Measurements from ENCODE around the gene ETHE1. TPM values are rescaled to one million over a fixed set of nuclear protein-coding genes. Genes with fewer than 3 reads are reported as not detected.
"Not testable (repeated sequence)": the region's sequence is repeated elsewhere in the genome, so short reads cannot be mapped to it uniquely, and the experiment has no call there.

ETHE1 gene
- total RNA-seq, 4 donors from 2014 or later = 33.7 to 54.5 (median 41.9) TPM

DNA sequence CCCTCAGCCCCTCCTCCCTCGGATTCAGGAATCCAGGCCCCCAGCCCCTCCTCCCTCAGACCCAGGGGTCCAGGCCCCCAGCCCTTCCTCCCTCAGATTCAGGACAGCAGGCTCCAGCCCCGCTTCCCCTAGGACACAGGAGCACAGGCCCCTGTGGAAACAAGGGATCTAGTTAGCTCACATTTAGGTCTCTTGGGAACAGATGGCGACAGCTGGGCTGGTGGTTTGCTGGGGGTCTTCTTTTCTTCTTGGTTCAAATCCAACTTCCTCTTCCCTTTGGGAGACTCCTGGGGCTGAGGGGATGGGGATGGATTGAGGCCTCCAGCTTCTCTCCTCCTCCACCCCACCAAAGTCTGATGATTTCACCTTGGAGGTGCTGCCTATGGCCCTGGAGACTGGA lies 25.6 kb upstream of the ETHE1 start:
- TF ChIP-seq EP300 (IDR thresholded peaks at IDR 0.05) (no peak), POLR2A (IDR thresholded peaks at IDR 0.05) (no peak), CTCF (IDR thresholded peaks at IDR 0.05) (no peak)
- H3K4me1 ChIP-seq = no peaks in the 10 kb centered on the region
- no peak for DNase-seq (ENCODE audit: low spot score in 2 of 2)
- no peaks in the 10 kb centered on the region for H3K27me3 ChIP-seq
- H3K4me3 ChIP-seq = no peak overlapping the region
- 78% methylated on average over 3 of the region's 3 CpGs for WGBS, 2 donors
- no peak overlapping the region for H3K27ac ChIP-seq
- peaks cover 0 to 87% (median 17%) of the 10 kb centered on the region in 3 donors for H3K36me3 ChIP-seq
- no peaks in the 10 kb centered on the region for H3K9me3 ChIP-seq

- no peaks in the 10 kb centered on the region for H3K4me1 ChIP-seq
- TF ChIP-seq EP300 (IDR thresholded peaks at IDR 0.05) (no peak), CTCF (IDR thresholded peaks at IDR 0.05) (no peak), POLR2A (IDR thresholded peaks at IDR 0.05) (no peak)
- no peak overlapping the region for H3K27ac ChIP-seq
- H3K4me3 ChIP-seq = no peak overlapping the region
- H3K9me3 ChIP-seq = no peaks in the 10 kb centered on the region
- DNase-seq (ENCODE audit: low spot score in 2 of 2) = no peak
- peaks cover 0 to 87% (median 17%) of the 10 kb centered on the region in 3 donors for H3K36me3 ChIP-seq
- 76 to 85% methylated on average over 3 of the region's 3 CpGs for WGBS, 2 donors
- H3K27me3 ChIP-seq = no peaks in the 10 kb centered on the region
Measured at GRCh38 chr19:43552198-43552450, 25.1 kb upstream of the ETHE1 start.

DNA sequence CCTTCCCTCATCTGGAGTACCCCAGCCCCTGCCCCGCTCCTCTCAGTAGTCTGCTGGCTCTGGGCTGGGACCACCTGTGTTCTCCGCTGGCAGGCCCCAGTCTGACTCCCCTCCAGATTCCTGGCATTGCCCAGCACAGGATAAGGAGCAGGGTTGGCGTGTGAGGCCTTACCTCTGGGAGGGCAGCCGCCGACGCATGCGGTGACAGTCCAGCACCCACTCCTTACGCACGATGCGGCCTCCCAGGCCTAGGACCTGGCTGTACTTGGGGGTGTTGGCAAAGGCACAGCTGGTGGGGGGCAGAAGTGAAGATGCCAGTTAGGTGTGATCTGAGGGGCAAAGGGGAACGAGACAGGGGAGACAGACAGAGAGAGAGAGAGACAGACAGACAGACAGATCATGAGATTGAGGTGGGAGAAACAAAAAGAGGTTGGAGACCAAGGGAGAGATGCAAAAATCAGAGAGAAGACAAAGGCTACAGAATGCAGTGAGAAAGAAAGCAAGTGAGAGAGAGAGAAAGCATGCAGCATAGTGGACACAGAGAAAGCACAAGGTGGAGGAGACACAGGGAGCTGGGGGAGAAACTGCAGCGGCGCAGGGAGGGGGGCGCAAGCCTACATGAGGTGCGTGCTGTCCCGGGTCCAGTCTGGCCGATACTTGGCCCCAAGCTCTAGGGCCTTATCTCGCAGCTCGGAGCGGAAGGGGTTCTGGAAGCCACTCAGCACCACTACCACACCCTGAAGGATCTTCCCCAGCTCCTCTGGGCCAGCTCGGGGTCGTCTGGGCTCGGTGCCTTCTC lies 24.6 kb upstream of the ETHE1 start:
- no peak overlapping the region for H3K4me3 ChIP-seq
- WGBS, 2 donors = 86 to 91% methylated on average over 23 of the region's 23 CpGs
- H3K27ac ChIP-seq = no peak overlapping the region
- peaks cover 0 to 89% (median 17%) of the 10 kb centered on the region in 3 donors for H3K36me3 ChIP-seq
- no peaks in the 10 kb centered on the region for H3K9me3 ChIP-seq
- H3K4me1 ChIP-seq = no peaks in the 10 kb centered on the region
- H3K27me3 ChIP-seq = no peaks in the 10 kb centered on the region
- TF ChIP-seq EP300 (IDR thresholded peaks at IDR 0.05) (no peak), CTCF (IDR thresholded peaks at IDR 0.05) (no peak), POLR2A (IDR thresholded peaks at IDR 0.05) (no peak)
- no peak for DNase-seq (ENCODE audit: low spot score in 2 of 2)

DNA sequence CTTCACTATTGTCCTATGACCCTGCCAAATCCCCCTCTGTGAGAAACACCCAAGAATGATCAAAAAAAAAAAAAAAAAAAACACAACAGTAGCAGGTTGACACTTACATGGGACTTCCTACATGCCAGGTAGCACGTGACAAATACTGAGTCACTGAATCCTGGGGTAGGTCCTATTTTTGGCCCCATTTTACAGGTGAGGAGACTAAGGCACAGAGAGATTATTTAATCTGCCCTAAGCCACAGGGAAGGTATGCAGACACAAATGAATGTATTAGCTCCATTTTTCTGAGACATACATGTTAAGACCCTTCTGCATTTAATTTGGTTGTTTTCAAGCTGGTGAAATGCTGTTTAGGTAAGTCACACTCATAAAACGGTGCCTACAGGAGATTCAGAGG lies 21.7 kb upstream of the ETHE1 start:
- Histone ChIP-seq H3K4me3 (no peak overlapping the region), H3K36me3 (peaks cover 0 to 89% (median 17%) of the 10 kb centered on the region in 3 donors), H3K9me3 (no peaks in the 10 kb centered on the region), H3K4me1 (no peaks in the 10 kb centered on the region), H3K27ac (no peak overlapping the region), H3K27me3 (no peaks in the 10 kb centered on the region)
- WGBS, 2 donors = 76 to 87% methylated on average over 2 of the region's 2 CpGs
- no peak for DNase-seq (ENCODE audit: low spot score in 2 of 2)
- TF ChIP-seq EP300 (IDR thresholded peaks at IDR 0.05) = no peak
- no peak for TF ChIP-seq CTCF (IDR thresholded peaks at IDR 0.05)
- TF ChIP-seq POLR2A (IDR thresholded peaks at IDR 0.05) = no peak

DNA sequence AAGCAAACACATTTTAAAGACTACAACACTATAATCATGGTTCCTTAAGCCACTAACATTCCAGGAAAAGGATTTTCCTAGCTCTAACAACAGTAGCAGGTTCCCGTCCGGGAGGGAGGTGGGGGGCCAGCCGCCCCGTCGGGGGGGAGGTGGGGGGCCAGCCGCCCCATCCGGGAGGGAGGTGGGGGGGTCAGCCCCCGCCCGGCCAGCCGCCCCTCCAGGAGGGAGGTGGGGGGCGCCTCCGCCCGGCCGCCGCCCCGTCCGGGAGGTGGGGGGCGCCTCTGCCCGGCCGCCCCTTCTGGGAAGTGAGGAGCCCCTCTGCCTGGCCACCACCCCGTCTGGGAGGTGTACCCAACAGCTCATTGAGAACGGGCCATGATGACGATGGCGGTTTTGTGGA lies 20.9 kb upstream of the ETHE1 start:
- 71 to 87% methylated on average over 4 to 7 of the region's 24 CpGs for WGBS, 2 donors
- H3K9me3 ChIP-seq; H3K27ac ChIP-seq; H3K27me3 ChIP-seq; H3K4me1 ChIP-seq; DNase-seq (ENCODE audit: low spot score in 2 of 2); H3K4me3 ChIP-seq: not testable (repeated sequence)
- H3K36me3 ChIP-seq = peaks cover 0 to 89% (median 17%) of the 10 kb centered on the region in 3 donors
